Measurements from ENCODE around the gene PRM1.

PRM1 gene, protein sequence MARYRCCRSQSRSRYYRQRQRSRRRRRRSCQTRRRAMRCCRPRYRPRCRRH

DNA sequence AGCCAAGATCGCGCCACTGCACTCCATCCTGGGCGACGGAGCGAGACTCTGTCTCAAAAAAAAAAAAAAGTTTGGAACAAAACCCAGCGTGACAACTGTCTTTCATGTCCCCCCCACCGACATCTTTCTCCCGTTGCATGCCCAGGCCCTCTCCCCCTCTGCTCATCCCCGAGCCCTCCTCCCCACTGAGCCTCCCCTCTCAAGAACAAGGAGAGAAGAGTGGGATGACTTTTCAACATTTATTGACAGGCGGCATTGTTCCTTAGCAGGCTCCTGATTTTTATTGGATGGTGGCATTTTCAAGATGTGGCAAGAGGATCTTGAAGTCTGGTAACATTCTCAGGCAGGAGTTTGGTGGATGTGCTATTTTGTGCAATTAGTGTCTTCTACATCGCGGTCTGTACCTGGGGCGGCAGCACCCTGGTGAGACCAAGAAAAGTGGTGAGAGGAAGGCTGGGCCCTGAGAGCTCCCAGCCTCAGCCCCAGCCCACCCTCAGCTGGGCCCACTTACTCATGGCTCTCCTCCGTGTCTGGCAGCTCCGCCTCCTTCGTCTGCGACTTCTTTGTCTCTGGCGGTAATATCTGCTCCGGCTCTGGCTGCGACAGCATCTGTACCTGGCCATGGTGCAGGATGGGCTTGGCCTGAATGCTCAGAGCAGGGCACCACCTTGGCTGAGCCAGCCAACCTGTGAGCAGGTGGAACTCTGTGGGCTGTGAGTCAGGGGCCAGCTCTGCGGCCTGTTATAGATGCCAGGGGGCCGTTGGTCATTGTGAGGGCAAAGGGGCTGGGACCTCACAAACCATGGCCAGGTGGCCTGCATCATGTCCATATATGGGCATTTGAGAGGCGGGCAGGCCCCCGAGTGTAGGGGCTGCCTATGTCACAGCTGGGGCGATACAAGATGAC is at the start of gene PRM1:
PRM1 (minus strand) TSS at position 715 of the 907 bp plus-strand sequence; CDS start at position 623, 92 bp downstream.
- Histone ChIP-seq H3K27ac (ENCODE audit: low read depth, low read length) (no peak within 1 kb of the TSS), H3K9me3 (ENCODE audit: control insufficient read depth in 5 of 5, low read length in 5 of 5) (no peaks in the 10 kb centered on the region), H3K9ac (ENCODE audit: low read length in 5 of 5) (no peak within 1 kb of the TSS), H3K36me3 (ENCODE audit: control insufficient read depth in 5 of 5, insufficient read depth in 5 of 5, low read length in 5 of 5) (no peaks in the 10 kb centered on the region), H3K27me3 (ENCODE audit: control insufficient read depth in 5 of 5, insufficient read depth in 4 of 5, low read length in 5 of 5) (peaks cover 0 to 3% (median 0%) of the 10 kb centered on the region in 5 donors), H3K4me3 (ENCODE audit: low read depth in 1 of 5, low read length in 5 of 5) (no peak within 1 kb of the TSS), H3K4me1 (ENCODE audit: control insufficient read depth in 5 of 5, insufficient read depth in 5 of 5, low read length in 5 of 5) (no peaks in the 10 kb centered on the region)

DNA sequence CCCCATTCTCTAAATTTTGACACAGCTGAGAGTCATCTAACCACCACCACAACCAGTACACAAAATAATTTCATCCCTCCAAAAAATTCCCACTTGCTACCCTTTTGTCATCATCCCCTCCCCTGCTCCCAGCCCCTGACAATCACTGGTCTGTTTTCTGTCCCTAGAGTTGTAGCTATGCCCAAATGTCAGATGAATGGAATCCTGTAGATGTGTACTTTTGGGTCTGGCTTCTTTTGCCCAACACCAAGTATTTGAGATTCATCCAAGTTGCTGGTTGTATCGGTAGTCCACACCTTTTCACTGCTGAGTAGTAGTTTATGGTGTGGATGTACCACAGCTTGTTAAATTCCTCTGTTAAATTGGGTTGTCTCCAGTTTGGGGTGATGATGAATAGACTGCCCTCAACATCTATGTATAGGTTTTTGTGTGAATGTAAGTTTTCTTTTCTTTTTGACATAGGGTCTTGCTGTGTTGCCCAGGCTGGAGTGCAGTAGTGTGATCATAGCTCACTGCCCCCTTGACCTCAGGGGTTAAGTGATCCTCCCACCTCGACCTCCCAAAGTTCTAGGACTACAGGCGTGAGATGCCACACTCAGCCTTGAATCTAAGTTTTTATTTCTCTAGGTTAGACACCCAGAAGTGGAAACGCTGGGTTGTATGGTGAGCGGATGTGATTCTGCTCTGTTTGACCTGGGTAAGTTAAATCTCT is 49.6 kb upstream of the PRM1 start:
- Histone ChIP-seq H3K27ac (ENCODE audit: low read depth, low read length) (no peak overlapping the region), H3K27me3 (ENCODE audit: control insufficient read depth in 5 of 5, insufficient read depth in 4 of 5, low read length in 5 of 5) (peaks cover 0 to 6% (median 3%) of the 10 kb centered on the region in 5 donors), H3K9ac (ENCODE audit: low read length in 5 of 5) (no peak overlapping the region), H3K36me3 (ENCODE audit: control insufficient read depth in 5 of 5, insufficient read depth in 5 of 5, low read length in 5 of 5) (no peaks in the 10 kb centered on the region), H3K9me3 (ENCODE audit: control insufficient read depth in 5 of 5, low read length in 5 of 5) (no peaks in the 10 kb centered on the region), H3K4me1 (ENCODE audit: control insufficient read depth in 5 of 5, insufficient read depth in 5 of 5, low read length in 5 of 5) (peaks cover 3 to 22% (median 14%) of the 10 kb centered on the region in 5 donors), H3K4me3 (ENCODE audit: low read depth in 1 of 5, low read length in 5 of 5) (no peak overlapping the region)

DNA sequence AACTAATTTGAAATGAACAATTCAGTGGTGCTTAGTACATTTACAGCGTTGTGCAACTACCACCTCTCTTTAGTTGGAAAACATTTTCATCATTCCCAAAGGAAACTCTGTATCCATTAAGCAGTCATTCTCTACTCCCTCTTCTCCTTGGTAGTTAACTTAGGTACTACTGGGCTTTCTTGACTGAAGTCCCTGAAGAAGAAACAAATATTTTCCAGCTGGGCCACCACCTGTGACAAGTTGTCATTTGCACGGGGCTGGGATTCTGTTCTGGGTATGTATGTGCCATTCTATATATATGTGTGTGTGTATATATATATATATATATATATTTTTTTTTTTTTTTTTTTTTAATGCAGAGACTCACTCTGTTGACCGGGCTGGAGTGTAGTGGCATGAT is 48.8 kb upstream of the PRM1 start:
- H3K4me1 ChIP-seq (ENCODE audit: control insufficient read depth in 5 of 5, insufficient read depth in 5 of 5, low read length in 5 of 5) = peaks cover 3 to 28% (median 14%) of the 10 kb centered on the region in 5 donors
- no peaks in the 10 kb centered on the region for H3K9me3 ChIP-seq (ENCODE audit: control insufficient read depth in 5 of 5, low read length in 5 of 5)
- H3K27ac ChIP-seq (ENCODE audit: low read depth, low read length) = no peak overlapping the region

DNA sequence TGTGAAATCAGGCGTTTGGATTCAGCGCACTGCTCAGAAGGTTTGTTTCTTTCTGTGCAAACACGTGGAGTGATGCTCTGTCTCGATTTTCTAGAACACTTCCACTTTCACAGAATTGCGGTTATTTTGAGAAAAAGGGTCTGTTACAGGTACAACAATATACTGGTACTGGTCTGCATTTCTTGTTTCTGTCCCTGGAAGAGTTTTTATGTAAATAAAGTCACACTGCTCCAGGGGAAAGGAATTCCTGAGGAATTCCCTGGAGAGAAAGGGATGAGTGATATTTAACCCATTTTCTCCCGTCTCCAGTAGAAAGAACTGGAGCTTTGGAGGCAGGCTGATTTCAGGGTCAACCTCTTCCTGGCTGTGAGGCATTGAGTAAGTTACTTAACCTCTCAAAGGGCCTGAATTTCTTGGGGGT is 48.0 kb upstream of the PRM1 start:
- Histone ChIP-seq H3K27me3 (ENCODE audit: control insufficient read depth in 5 of 5, insufficient read depth in 4 of 5, low read length in 5 of 5) (peaks cover 0 to 6% (median 3%) of the 10 kb centered on the region in 5 donors), H3K36me3 (ENCODE audit: control insufficient read depth in 5 of 5, insufficient read depth in 5 of 5, low read length in 5 of 5) (no peaks in the 10 kb centered on the region), H3K9me3 (ENCODE audit: control insufficient read depth in 5 of 5, low read length in 5 of 5) (no peaks in the 10 kb centered on the region), H3K27ac (ENCODE audit: low read depth, low read length) (no peak overlapping the region), H3K4me1 (ENCODE audit: control insufficient read depth in 5 of 5, insufficient read depth in 5 of 5, low read length in 5 of 5) (peaks cover 3 to 28% (median 14%) of the 10 kb centered on the region in 5 donors), H3K9ac (ENCODE audit: low read length in 5 of 5) (no peak overlapping the region), H3K4me3 (ENCODE audit: low read depth in 1 of 5, low read length in 5 of 5) (peak overlapping the region in 1 of 5 donors; percentile 3)

More for the DNA sequence above, 48.8 kb upstream of the PRM1 start:
- no peak overlapping the region for H3K4me3 ChIP-seq (ENCODE audit: low read depth in 1 of 5, low read length in 5 of 5)
- H3K27me3 ChIP-seq (ENCODE audit: control insufficient read depth in 5 of 5, insufficient read depth in 4 of 5, low read length in 5 of 5) = peaks cover 0 to 6% (median 3%) of the 10 kb centered on the region in 5 donors
- H3K9ac ChIP-seq (ENCODE audit: low read length in 5 of 5) = no peak overlapping the region
- H3K36me3 ChIP-seq (ENCODE audit: control insufficient read depth in 5 of 5, insufficient read depth in 5 of 5, low read length in 5 of 5) = no peaks in the 10 kb centered on the region

DNA sequence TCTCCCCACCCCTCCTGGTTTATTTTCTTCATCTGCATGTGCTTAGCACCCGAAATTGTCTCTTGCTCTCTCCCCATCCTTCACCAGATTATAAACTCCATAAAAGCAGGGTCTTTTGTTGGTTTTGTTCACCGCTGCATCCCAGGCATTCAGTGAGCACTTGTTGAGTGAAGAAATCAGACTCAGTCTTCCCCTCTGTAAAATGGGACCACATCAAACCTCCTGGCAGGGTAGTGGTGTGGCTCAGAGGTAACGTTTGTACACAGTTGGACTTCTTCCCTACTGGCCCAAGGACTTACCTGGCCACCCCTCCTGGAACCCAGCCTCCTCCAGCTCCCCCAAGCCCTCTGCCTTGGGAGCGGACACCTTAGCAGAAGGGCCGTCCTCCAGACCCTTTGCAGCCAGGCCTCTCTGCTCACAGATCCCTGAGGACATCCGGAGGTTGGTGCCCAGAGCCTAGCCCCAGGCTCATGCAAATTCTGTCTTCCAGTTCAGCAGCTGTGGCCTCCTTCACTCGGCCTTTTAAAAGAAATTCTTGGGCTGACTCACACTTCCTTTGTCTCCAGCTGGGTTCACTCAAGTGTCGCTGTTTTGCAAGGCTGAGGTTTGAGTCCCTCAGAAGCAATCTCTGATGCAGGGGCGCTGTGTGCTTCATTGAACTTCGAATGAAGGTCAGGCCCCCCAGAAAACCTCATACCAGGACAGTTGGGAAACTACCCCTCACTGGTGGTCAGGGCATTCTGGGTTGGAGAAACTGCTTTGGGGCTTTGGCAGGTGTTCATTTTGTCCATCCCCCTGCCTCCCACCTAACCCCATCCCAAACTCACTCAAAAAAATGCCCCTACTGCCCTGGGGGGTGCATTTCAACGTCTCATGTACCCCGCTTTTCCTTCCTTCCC is 47.3 kb upstream of the PRM1 start:
- Histone ChIP-seq H3K27ac (ENCODE audit: low read depth, low read length) (no peak overlapping the region), H3K27me3 (ENCODE audit: control insufficient read depth in 5 of 5, insufficient read depth in 4 of 5, low read length in 5 of 5) (peaks cover 0 to 4% (median 0%) of the 10 kb centered on the region in 5 donors), H3K9me3 (ENCODE audit: control insufficient read depth in 5 of 5, low read length in 5 of 5) (no peaks in the 10 kb centered on the region), H3K4me1 (ENCODE audit: control insufficient read depth in 5 of 5, insufficient read depth in 5 of 5, low read length in 5 of 5) (peaks cover 3 to 28% (median 14%) of the 10 kb centered on the region in 5 donors), H3K9ac (ENCODE audit: low read length in 5 of 5) (no peak overlapping the region), H3K4me3 (ENCODE audit: low read depth in 1 of 5, low read length in 5 of 5) (peak overlapping the region in 1 of 5 donors; percentile 3), H3K36me3 (ENCODE audit: control insufficient read depth in 5 of 5, insufficient read depth in 5 of 5, low read length in 5 of 5) (no peaks in the 10 kb centered on the region)

DNA sequence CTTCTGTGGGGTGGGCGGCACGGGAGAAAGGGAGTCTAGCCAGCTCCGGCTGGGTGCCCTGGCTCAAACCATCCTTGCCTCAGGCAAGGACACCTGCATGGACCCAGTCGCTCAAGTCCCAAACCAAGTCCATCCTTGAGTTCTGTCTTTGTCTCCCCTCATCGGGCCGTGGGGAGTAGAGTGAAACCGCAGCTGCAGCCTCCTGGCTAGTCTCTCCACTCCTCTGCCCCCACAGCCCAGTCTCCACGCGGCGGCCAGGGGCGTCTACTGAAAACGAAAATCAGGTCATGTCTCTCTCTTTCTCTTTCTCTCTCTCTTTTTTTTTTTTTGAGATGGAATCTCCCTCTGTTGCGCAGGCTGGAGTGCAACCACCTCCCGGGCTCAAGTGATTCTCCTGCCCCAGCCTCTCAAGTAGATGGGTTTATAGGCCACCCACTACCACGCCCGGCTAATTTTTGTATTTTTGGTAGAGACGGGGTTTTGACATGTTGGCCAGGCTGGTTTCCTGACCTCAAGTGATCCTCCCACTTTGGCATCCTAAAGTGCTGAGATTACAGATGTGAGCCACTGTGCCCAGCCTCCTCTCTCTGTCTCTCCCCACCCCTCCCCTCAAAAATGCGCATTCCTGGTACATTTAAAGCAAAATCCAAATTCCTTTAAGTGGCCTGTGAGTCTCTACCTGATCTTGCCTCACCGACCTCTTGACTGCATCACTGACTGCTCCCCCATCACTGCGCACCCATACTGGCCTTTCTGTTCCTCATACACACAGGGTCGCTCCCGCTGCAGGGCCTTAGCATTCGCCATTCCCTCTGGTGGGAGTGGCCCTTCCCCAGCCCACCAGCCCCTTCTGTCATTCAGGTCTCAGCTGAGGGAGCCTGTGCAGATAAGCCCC is 46.4 kb upstream of the PRM1 start:
- no peak overlapping the region for H3K9ac ChIP-seq (ENCODE audit: low read length in 5 of 5)

DNA sequence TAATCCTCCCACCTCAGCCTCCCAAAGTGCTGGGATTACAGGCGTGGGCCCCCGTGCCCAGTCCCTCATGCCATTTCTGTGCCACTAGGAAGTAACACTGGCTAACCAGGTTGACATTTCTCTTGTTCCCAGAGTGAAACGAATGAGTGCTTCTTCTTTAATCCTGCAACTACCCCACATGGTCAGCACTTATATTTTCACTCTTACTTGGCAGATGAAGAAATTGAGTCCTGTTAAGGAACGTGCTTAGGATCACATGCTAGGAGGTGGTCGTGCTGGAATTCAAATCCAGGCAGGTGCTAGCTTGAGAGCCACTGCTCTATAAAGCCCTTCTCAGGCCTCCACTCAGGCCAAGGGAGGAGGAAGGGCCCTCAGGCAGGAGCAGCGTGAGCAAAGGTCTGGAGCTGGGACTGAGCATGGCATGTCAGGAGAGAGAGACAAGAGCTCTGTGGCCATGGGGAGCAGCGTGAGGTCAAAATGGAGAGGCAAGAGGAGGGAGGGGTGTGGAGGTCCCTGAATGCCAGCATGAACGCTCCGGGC is 45.7 kb upstream of the PRM1 start:
- H3K27ac ChIP-seq (ENCODE audit: low read depth, low read length) = no peak overlapping the region
- H3K36me3 ChIP-seq (ENCODE audit: control insufficient read depth in 5 of 5, insufficient read depth in 5 of 5, low read length in 5 of 5) = no peaks in the 10 kb centered on the region
- peaks cover 3 to 28% (median 14%) of the 10 kb centered on the region in 5 donors for H3K4me1 ChIP-seq (ENCODE audit: control insufficient read depth in 5 of 5, insufficient read depth in 5 of 5, low read length in 5 of 5)
- H3K9me3 ChIP-seq (ENCODE audit: control insufficient read depth in 5 of 5, low read length in 5 of 5) = no peaks in the 10 kb centered on the region
- no peak overlapping the region for H3K4me3 ChIP-seq (ENCODE audit: low read depth in 1 of 5, low read length in 5 of 5)
- no peaks in the 10 kb centered on the region for H3K27me3 ChIP-seq (ENCODE audit: control insufficient read depth in 5 of 5, insufficient read depth in 4 of 5, low read length in 5 of 5)
- no peak overlapping the region for H3K9ac ChIP-seq (ENCODE audit: low read length in 5 of 5)

More for the DNA sequence above, 46.4 kb upstream of the PRM1 start:
- Histone ChIP-seq H3K27me3 (ENCODE audit: control insufficient read depth in 5 of 5, insufficient read depth in 4 of 5, low read length in 5 of 5) (no peaks in the 10 kb centered on the region), H3K9me3 (ENCODE audit: control insufficient read depth in 5 of 5, low read length in 5 of 5) (no peaks in the 10 kb centered on the region), H3K4me3 (ENCODE audit: low read depth in 1 of 5, low read length in 5 of 5) (no peak overlapping the region), H3K36me3 (ENCODE audit: control insufficient read depth in 5 of 5, insufficient read depth in 5 of 5, low read length in 5 of 5) (no peaks in the 10 kb centered on the region), H3K4me1 (ENCODE audit: control insufficient read depth in 5 of 5, insufficient read depth in 5 of 5, low read length in 5 of 5) (peaks cover 3 to 28% (median 14%) of the 10 kb centered on the region in 5 donors), H3K27ac (ENCODE audit: low read depth, low read length) (no peak overlapping the region)

DNA sequence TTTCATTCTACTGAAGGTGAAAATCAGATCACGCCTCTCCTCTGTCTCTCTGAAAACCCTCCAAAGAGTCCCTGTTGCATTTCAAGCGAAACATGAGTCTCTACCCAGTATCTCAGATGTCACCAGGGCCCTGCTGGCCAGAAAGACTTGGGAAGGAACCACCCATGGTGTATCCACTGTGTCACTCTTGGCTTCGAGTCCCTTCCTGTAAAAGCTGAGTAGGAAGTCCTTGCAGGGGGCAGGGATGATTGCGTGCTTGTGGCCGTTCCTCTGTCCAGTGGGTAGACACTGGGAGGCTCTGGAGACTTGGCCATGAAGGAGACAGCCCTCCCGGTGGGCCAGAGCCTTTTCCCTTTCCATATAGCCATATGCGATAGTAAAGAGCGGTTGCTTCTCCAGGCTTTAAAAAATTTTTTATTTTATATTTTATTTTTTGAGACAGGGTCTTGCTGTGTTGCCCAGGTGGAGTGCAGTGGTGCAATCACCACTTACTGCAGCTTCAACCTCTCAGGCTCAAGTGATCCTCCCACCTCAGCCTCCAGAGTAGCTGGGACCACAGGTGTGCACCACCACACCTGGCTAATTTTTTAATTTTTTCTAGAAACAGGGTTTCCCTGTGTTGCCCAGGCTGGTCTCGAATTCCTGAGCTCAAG is 45.1 kb upstream of the PRM1 start:
- H3K9me3 ChIP-seq (ENCODE audit: control insufficient read depth in 5 of 5, low read length in 5 of 5) = no peaks in the 10 kb centered on the region
- H3K27ac ChIP-seq (ENCODE audit: low read depth, low read length) = no peak overlapping the region

More for the DNA sequence above, 45.1 kb upstream of the PRM1 start:
- Histone ChIP-seq H3K9ac (ENCODE audit: low read length in 5 of 5) (no peak overlapping the region), H3K36me3 (ENCODE audit: control insufficient read depth in 5 of 5, insufficient read depth in 5 of 5, low read length in 5 of 5) (no peaks in the 10 kb centered on the region), H3K4me1 (ENCODE audit: control insufficient read depth in 5 of 5, insufficient read depth in 5 of 5, low read length in 5 of 5) (peaks cover 3 to 28% (median 14%) of the 10 kb centered on the region in 5 donors), H3K4me3 (ENCODE audit: low read depth in 1 of 5, low read length in 5 of 5) (no peak overlapping the region), H3K27me3 (ENCODE audit: control insufficient read depth in 5 of 5, insufficient read depth in 4 of 5, low read length in 5 of 5) (no peaks in the 10 kb centered on the region)
